Measurements from ENCODE around the gene POC1A.

The POC1A gene

GRCh38 chr3:52150357-52150756, 3.9 kb downstream of the POC1A start:
- no peak for FAIRE-seq

DNA sequence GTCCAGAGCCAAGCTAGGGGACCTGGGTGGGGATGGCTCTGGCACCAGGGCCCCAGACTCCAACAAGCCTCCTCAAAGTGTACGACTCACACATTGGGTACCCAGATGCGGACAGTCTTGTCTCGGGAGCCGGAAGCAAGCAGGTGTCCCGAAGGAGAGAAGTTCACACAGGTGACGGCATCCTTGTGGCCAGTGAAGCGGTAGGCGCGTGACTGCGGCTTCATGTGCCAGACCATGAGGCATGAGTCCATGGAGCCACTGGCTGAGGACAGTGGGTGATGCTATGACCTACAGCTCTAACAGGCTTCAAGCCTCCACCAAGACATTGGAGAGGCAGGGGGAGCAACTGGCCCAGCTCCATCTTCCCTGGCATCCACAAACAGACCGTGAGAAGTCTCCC, 4.5 kb downstream of the POC1A start:
- FAIRE-seq: no peak

- no peak for FAIRE-seq
Observed at GRCh38 chr3:52149021-52149420, 5.2 kb downstream of the POC1A start.

DNA sequence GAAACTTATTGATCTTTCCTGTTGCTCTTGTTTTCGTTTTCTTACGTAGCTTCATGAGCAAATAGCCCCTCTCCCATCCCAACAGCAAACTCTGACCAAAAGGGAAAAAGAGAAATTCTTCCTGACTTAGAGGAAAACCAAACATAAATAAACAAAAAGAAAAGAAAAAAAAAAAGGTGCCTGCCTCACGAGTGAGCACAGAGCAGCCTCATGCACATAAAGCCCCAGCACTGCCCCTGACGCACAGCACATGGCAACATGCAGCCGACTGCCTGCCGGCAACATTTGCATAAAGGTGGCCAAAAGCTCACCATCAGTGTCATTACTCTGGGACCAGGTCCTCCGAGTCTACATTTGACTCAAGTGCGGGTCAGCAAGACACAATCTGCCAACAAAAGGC, 6.4 kb downstream of the POC1A start:
- FAIRE-seq: no peak

DNA sequence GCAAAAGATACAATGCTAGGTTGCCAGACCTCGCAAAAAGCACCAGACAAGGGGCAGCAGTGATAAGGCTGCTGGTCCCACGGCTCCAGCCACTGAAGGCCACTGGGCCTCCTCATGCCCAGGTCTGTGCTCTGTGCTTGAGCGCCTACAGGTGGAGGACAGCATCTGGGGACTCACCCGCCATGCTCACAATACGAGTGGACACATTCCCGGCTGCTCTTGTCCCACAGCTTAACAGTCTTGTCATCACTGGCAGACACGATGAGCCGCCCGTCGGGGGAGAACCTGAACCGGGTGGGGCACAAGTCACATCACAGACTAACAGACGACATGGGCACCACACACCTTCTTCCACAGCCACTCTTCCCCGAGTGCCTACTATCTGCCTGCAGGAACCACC, 7.4 kb downstream of the POC1A start:
- no peak for FAIRE-seq

- FAIRE-seq: no peak
Observed at GRCh38 chr3:52146189-52146588, 8.0 kb downstream of the POC1A start.

GRCh38 chr3:52145736-52146110, 8.5 kb downstream of the POC1A start:
- FAIRE-seq: no peak

GRCh38 chr3:52144796-52145735, 9.2 kb downstream of the POC1A start:
- FAIRE-seq: no peak

DNA sequence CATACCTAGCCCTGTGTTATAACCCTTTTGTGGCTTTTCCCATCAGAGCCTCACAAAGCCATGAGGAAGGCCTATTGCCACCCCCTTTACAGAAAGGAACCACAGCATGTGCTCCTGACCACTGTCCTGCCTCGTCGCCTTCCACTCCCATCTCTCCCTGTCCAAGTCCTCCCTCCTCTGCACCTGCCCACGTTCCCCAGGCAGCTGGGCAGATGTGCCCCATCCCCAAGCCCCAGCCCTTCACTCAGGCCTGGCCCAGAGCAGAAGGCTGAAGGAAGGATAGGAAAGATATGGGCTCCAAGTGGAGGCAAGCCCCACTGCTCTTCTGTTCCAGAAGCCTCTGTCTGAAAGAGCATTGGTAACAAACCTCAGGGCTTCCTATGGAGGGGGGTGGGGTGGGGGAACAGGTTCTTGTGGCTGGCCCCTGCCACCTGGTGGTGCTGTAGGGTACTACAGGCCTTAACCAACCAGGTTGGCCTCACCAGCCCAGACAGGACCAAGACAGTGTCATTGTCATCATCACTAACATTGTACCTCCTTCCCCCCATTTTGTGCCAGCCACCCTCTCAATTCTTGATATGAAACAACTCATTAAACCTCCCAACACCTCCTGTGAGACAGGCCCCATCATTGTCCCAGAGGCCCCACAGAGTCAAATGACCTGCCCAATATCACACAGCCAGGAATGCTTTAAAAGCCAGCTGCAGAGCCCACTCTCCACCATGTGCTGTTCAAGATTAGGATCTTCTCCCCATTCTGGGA, 10.0 kb downstream of the POC1A start:
- no peak for FAIRE-seq

DNA sequence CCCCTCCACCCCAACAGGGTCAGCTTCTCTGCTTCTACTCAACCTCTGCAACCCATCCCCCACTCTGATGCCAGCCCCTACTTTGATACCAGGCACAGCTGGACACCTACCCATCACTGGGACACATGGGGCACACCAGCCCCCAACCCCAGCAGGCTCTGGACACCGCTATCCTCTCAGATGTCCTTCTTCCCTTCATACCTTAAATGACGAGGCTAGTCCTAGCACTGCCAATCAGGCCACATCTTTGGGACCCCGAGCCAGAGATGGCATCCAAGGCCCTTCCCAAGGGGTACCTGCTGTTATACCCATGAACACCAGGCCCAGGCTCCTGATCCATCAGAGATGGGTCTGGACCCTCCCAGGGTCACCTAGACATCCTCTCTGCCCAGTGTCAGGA, 10.6 kb downstream of the POC1A start:
- FAIRE-seq: no peak

DNA sequence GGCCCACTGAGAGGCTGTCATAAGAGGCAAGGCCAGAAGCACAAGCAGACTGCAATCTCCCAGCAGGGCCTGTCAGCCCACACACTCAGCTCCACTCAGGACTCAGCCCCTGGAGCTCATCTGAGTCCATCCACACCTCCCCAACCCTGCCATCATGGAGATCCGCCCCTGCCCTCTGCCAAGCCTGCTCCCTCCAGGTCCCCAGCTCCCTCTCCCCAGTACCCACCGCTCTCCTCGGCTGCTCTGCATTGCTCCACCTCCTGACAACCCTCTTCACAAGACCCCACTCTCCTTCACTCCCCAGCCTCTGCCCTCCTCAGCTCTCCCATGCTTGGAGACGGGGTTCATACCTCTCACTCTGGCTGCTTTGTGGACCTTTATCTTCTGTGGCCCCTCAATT, 11.1 kb downstream of the POC1A start:
- FAIRE-seq: no peak

- no peak for FAIRE-seq
Observed at GRCh38 chr3:52141751-52142150, 12.5 kb downstream of the POC1A start.

DNA sequence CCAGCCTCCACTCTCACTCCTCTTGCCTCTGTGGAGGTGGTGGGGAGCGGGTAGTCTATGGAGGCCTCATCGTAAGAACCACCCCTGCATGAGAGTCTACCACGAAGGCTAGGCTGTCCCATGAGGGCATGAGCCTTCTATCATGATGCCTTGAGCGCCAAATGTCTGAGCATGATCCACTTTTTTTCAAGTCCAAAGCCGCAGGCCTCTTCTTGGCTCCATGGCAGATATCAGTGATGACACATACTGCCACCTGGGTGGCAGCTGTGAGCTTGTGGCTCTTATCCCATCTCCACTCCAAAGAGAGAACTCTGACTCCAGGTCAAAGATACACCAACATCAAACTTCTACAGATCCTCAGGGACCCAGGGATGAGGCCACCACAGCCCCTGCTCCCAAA, 13.5 kb downstream of the POC1A start:
- no peak for FAIRE-seq

GRCh38 chr3:52140000-52140399, 14.2 kb downstream of the POC1A start:
- FAIRE-seq: no peak

DNA sequence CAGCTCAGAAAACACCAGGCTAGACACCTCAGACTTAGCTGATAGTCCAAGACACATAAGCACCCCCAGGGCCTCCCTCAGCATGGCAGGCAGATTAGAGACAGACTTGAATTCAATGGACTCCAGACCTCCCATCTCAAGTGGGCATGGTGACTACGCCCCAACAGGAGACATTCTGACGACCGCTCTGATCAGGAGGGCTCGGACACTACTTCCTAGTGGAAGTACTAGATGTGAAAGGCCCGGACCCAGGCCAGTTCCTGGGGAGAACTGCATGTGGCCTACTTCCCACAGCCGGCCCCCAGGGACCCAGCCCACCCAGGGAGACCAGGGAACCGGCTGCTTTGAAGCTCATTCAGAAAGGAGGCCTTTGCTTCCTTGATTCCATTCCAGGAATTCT, 16.9 kb downstream of the POC1A start:
- no peak for FAIRE-seq

DNA sequence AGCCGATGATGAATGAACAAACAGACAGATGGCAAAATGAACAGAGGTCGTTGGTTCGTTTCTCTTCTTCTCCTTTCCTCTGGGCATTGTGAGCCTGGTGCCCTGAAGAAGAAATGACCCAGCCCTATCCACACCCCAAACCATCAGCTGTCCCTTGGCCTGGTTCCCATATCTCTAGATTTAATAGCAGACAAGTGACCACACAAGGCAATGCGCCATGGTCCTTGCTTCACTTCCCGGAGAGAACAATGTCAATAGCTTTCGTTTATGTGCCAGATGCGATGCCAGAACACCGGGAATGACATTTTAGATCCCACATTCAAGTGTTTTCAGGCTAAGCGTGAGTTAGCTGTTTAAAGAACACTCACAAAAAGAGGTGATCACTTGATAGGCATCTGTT, 17.7 kb downstream of the POC1A start:
- FAIRE-seq: no peak

- no peak for FAIRE-seq
Observed at GRCh38 chr3:52135332-52135731, 18.9 kb downstream of the POC1A start.

DNA sequence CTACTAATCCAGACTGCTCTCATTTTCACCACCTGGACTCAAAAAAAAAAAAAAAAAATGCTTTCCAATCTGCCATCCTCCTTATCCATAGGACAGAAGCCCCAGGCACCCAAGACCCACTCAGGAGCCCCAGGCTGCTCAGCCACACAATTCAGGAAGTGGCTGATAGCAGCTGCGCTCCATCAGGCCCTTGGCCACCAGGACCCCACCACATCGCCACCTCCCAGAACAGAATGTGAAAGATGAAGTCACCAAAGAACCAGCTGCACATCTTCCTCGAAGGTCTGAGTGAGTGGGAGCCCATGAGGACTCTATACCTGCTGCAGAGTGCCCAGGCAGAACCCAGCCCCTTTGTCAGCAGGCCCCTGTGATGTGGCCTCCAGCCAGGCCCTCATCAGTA, 19.5 kb downstream of the POC1A start:
- no peak for FAIRE-seq

GRCh38 chr3:52132930-52133329, 21.3 kb downstream of the POC1A start:
- no peak for FAIRE-seq

DNA sequence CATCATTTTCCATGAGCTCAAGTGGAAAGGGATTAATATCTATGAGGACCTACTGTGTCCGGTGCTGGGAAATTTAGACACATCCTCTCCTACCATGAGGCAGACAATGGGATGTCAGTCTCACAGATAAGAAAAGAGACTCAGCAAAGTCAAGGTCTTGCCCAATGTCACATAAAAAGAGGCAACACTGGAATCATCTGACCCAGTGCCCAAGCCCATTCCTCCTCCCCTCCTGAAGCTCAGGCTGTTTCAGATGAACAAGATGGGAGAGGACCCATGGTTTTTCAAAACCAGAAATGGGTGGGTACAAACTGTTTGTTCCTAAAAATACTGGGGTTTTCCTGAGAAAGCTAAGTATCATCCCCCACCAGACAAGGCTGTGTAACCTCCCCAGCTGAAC, 22.2 kb downstream of the POC1A start:
- FAIRE-seq: no peak

GRCh38 chr3:52130966-52131622, 23.1 kb downstream of the POC1A start:
- no peak for FAIRE-seq

GRCh38 chr3:52128118-52128683, 26.0 kb downstream of the POC1A start:
- FAIRE-seq: no peak

DNA sequence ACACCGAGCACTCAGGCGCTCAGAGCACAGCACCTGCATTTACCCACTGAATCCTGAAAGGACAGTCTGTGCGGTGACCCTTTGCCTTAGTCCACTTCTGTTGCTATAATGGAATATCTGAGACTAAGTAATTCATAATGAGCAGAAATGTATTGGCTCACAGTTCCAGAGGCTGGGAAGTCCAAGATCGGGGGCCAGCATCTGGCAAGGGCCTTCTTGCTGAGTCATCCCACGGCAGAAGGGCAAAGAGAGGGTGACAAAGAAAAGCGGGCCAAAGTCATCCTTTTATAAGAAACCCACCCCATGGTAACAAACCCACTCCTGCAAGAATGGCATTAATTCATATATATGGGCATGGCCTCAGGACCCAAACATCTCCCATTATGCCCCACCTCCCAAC, 27.7 kb downstream of the POC1A start:
- FAIRE-seq: no peak
